Measurements from ENCODE around the gene SYTL3.
"Not testable (repeated sequence)": the region's sequence is repeated elsewhere in the genome, so short reads cannot be mapped to it uniquely, and the experiment has no call there.

The SYTL3 gene

DNA sequence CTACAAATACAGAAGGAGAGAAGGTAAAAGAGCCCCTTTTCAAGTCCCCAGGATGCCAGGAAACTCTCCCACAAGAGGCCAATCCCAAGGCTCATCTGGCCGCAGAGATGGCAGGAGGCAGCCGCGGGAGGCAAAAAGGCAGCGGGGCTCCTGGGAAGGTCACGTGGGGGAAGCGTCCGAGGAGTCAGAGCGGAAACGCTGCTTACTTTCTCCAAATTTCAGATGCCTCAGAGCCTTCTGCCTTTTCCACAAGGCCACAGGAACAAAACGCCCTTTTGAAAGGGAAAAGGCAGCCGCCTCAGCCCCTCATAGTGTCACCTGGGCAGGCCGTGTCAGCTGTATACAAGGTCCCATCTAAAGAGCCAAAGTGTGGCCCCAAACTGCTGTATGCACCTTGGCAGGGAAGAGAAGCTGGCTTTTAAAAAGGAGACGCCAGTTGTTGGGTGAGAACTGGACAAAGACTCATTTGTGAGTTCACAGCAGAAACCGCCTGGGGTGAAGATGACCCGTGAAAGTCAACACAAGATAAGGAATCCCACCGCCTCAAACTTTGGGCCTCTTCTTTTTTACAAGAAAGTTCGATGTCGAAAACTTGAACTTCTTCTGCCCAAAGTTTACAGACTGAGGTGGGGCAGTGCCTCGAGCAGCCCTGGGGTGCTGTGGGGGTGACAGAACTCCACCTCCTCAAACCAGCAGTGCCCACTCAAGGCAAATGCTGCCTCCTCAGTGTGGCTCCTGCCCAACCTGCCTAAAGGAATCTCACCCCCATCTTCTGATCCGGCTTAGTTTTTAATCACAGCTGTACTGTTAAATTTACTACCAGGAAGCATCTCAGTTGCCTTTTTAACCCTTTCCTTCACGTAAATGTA, 124.0 kb downstream of the SYTL3 start:
- no peak for DNase-seq (ENCODE audit: low read depth, low spot score)

DNA sequence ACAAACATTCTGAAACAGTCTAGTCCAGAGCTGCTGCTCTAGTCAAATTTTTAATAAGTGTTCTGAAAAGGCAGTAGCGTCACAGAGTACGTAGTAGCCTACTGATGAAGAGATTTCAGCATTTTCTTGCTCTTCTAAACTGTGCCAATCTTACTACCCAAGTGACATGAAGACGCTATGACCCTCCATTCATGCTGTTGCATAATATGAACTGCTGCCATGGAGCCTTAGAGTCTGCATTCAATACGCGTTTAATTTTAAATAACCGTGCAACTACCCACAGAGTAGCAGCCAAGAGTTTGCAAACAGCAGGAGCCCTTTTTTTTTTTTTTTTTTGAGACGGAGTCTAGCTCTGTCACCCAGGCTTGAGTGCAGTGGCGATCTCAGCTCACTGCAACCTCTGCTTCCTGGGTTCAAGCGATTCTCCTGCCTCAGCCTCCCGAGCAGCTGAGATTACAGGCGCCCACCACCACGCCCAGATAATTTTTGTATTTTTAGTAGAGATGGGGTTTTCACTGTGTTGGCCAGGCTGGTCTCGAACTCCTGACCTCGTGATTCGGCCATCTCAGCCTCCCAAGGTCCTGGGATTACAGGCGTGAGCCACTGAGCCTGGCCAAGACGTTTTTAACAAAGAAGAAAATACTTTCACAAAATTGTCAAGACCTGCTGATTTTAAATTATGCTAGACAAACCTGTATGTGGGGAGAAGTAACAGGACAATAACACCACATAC, 125.0 kb downstream of the SYTL3 start:
- no peak for DNase-seq (ENCODE audit: low read depth, low spot score)

DNA sequence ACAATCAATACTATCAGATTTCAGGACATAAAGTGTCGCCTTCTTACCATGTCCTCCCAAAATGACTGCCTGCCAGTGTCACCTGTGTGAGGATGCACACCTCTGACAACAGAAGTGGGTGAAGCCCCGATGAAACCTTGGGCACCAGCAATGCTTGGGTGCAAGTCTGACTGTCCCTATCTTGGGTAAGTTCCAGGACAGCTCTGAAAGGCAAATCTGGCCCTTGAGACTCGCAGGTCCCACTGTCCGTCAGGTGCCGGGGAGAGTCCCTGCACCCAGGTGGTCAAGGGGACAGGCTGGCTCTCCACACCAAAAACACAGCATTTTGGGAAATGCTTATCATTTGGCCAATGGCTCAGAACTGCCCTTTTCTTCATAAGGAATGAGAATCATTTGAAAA, 126.0 kb downstream of the SYTL3 start:
- DNase-seq (ENCODE audit: low read depth, low spot score): no peak

DNA sequence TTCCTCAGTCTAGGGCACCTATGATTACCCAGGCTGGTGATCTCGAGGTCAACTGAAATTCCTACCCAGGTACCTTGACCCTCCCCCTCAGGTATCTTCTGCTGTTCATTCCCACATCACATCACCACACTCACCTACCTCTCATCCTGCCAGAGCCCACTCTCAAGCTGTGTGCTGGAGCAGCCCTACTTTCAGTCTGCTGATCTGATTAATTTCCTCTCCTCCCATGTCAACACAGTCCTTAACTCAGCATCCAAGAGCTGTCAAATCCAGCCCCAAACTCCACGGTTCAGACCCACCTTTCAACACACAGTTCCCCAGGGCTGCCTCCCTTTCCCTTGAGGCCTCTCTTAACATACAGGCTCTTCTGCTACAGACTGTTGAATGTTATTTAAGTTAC, 126.9 kb downstream of the SYTL3 start:
- DNase-seq (ENCODE audit: low read depth, low spot score): no peak

DNA sequence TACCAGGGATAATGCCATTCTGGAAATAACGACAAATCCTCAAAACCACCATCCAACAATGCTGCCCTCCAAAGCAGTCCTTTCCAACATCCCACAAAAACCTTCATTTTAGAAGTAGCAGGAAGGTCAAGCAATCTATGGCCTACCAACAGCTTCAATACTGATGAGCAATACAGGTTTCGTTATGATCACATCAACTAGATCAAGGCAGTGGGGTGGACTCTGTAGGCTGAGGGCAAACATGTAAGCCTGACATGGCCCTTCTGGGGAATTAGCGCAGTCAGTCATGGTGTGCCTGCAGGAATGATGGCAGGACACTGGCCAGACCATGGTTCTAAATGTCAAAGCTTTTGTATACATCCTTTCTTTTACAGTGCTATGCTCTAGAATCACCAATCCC, 127.7 kb downstream of the SYTL3 start:
- DNase-seq (ENCODE audit: low read depth, low spot score): no peak

DNA sequence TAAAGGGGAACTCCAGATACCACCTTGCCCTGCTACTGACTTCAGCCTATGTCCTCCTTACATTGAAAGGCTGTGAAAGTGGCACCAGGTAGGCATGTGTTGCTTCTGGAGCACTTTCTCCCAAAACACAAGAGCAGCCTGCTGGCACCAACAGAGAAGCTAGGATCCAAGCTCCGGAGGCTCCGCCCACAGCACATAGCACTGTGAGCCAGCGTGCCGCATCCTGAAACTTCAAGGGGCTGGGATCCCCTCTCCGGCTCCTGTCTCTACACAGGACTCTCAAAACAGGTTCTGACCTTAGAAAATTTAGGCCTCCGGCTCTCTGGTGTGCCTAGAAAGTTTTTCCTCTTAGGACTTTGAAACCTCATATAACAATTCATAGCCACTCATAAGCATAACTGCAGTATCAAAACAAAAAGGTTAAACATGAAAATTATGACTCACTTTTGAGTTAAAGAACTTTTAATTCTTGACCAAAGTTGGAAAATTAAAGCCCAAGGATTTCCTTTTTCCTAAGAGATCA, 128.2 kb downstream of the SYTL3 start:
- no peak for DNase-seq (ENCODE audit: low read depth, low spot score)

DNA sequence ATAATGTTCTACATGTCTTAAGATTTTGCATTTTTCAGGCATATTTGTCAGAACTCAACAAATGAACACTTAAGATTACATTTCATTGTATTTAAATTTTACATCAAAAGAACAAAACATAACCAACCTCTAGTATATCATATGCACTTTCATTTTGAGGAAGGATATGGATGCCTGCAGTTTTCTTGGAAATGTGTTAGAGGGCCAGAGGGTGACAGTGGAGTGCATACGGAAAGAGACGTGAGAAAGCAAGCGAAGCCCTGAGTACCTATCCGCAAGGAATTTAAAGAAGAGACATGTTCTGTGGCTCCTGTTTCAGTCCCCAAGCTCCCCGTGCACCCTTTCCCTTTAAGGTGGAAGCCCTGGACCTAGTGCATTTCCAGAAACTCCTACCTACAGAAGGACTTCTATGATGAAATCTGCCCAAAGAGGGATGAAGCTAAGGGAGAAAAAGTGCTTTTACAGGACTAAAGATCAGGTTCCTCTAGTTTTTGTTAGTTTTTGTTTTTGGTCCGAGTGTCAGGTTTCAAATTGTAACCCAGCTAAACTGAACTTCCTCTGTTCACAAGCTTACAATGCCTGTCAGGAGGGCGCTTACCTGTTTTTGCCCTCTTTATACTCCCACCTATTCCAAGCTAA, 130.5 kb downstream of the SYTL3 start:
- DNase-seq (ENCODE audit: low read depth, low spot score): no peak

DNA sequence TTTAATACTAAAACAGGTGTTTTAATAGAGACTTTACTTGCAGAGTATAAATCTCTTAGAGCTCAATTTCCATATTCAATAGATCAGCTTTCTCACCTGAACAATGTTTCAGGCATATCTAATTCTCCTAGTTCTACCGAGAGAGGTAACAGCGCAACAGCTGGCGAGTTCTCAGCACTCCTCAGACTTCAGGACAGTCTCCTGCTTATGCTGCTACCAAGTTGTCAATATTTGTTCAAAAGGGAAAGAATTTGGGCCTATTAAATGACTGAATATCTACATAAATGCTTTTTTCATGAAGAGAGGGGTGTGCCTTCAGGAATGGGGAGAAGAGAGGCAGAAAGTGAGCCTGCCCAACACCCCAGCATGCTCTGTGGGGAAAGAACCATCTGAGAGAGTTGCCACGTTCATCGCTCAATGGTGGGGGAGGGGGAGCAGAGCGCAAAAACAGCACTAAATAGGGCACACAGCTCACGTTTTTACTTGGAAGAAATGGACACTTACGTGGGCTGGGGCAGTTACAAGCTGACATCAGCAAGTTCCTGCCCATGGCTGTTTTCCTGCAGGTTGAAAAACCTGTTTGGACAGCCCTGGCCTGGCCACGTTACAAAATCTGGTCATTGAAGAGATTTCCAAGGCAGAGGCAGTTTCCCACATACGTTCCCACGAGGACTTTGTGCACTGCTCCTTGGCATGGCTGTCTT, 131.3 kb downstream of the SYTL3 start:
- peak; percentile 68 for DNase-seq (ENCODE audit: low read depth, low spot score)

DNA sequence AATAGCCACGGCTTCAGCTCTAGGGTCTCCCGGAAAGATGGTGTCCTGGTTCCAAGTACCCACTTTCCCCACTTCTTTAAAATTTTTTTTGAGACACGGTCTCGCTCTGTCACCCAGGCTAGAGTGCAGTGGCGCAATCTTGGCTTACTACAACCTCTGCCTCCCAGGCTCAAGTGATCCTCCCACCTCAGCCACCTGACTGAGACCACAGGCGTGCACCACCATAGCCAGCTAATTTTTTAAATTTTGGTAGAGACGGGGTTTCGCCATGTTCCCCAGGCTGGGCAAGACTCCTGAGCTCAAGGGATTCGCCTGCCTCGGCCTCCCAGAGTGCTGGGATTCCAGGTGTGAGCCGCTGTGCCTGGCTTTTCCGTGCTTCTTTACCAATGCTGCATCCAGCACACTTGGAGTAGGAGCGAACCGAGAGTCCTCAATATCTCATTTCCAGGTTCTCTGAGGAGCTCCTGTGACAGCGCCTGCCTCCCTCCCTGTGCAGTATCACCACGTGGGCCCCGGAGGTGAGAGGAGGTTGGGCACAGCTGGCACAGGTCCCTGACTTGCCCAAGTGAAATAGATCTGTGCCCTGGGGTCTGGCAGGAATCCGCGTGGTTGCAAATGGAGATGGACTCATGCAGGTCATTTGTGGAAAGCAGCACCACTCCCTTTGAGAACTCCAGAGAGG, 132.0 kb downstream of the SYTL3 start:
- DNase-seq (ENCODE audit: low read depth, low spot score): no peak

DNA sequence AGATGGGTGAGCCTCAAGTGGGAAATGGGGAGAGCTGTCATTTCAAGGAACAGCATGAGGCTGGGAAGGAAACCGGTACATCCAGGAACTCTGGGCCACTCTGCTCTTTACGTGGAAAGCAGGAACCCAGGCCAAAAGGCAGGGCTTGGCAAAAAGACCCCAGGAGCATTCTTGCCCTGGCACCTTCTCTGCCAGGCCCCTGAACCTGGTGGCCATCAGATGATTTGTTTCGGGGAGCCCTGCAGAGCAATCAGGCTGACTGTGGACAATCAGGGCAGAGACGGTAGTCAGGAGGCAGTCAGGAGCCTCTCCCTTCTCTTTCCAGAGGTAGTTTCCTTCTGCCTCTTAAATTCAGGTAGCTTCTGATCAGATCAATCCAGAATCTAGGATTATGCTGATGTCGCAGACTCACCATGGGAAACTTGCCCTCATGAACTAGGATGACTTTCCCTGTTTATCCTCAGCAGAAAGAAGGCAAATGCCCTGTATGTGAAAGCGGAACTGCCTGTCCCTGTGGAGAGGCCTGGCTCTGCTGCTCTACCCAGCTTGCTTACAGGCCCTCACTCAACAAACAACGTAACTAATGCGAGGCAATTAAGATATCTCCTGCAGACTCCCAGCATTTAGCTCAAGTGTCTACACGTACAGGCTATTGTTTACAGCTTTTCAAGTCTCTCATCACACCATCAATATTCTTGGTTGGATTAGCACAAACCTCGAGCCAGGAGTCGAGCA, 132.7 kb downstream of the SYTL3 start:
- no peak for DNase-seq (ENCODE audit: low read depth, low spot score)

DNA sequence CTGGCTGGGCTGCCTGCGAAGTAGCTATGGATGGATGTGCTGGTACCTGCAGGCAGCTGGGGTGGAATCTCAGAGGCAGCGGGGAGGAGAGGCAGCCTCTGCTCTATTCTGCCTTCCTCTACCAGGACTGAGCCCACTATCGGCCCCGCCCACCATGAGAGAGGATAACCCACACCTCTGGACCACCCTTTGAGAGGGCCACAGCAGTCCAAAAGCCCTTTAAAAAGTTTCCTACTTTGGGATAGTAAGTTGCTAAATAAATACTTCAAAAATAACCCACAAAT, 133.3 kb downstream of the SYTL3 start:
- DNase-seq (ENCODE audit: low read depth, low spot score): no peak

DNA sequence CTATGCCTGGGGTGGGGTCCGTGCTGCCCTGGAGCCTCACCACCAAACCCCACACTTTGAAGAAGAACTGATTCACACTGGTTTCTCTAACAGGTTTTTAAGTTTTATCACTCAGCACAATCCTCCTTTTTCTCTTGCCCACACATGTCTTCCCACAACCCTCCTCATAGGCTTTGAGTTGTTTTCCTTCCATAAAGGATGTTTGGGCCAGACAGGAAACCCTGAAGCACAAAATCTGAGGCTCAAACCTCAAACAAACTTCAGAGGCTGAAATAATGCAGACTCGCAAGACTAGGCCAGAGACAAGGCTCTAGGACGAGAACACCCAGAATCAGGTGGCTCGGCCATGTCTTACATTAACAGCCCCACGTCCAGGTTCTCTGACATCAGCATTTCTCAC, 134.0 kb downstream of the SYTL3 start:
- no peak for DNase-seq (ENCODE audit: low read depth, low spot score)

DNA sequence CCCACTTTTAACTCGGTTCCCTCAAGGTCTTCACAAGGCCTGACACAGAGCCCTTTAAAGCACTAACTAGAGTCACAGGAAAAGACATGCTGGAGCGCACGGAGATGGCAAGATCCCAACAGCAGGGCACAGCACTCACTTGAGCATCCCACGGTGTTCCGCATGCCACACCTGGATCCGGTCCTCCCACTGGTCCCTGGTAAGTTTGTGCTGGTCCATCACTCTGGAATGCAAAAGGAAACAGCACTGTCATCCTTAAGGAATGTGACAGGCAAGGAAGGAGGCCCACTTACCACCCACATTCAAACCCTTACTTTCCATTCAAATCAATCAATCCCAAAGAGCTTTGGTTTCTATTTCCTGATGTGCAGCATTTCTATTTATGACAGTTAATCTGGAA, 134.7 kb downstream of the SYTL3 start:
- DNase-seq (ENCODE audit: low read depth, low spot score): no peak

DNA sequence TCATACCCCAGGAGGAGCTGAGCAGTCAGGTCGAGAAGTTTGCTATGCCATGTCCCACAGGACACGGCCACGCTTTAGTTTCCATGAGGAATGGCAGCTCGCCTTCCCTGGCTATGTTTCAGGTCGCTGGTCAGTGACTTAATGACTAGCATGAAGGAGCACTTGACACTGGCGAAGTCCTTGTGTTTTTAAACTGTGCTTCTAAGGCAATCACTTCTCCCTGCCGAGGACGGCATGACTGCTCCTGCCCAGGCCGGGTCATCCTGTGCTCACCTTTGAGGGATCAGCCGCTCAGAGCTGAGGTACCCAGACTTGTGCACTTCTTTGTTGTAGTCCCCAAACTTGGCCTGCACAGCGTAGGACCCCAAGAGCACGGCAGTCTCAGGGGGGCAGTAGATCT, 135.2 kb downstream of the SYTL3 start:
- DNase-seq (ENCODE audit: low read depth, low spot score): no peak

DNA sequence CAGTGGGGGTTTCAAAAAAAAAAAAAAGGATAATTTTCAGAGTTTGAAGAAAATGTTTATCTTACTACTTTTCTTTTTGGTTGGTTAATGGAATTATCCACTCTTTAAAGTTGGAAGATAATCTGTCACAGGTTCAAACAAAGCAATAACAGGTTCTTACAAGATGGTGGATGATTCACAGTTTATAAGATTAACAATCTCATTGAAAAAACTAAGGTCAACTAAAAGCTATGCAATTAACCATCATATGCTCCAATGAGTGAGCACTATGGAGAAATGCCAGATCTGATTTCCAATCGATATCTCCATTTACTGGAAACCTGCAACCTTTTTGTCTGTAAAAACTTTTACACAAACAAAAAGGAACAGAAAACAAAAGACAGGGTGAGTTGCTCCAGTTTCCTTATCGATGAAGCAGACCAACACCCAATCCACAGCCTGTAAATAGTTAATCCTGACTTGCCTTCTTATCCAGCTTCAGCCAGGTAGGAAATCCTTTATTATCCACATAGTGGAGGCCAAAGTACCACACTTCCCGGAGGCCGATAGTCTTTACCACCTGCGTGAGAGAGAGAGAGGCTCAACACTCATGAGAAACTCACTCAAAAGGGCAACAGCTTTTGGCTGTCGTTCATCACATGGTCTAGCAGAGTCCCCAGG, 136.9 kb downstream of the SYTL3 start:
- DNase-seq (ENCODE audit: low read depth, low spot score): no peak

DNA sequence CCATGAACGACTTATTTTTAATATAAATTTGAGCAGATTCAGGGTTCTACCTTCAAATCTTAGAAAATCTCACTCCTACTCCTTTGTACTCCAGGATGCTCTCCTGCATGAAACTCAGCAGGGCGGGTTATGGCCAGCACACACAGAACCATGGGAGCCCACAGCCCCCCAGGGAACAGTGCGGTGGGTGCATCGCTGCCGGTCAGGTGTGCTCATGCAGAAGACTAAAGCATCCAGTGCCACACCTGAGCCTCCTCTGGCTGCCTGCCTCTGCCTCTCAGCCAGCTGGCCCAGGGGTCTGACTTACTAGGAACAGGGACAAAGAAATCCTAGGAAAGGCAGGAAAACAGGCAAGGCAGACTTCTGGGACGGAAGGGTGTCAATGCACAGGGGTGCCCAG, 137.5 kb downstream of the SYTL3 start:
- DNase-seq (ENCODE audit: low read depth, low spot score): no peak

DNA sequence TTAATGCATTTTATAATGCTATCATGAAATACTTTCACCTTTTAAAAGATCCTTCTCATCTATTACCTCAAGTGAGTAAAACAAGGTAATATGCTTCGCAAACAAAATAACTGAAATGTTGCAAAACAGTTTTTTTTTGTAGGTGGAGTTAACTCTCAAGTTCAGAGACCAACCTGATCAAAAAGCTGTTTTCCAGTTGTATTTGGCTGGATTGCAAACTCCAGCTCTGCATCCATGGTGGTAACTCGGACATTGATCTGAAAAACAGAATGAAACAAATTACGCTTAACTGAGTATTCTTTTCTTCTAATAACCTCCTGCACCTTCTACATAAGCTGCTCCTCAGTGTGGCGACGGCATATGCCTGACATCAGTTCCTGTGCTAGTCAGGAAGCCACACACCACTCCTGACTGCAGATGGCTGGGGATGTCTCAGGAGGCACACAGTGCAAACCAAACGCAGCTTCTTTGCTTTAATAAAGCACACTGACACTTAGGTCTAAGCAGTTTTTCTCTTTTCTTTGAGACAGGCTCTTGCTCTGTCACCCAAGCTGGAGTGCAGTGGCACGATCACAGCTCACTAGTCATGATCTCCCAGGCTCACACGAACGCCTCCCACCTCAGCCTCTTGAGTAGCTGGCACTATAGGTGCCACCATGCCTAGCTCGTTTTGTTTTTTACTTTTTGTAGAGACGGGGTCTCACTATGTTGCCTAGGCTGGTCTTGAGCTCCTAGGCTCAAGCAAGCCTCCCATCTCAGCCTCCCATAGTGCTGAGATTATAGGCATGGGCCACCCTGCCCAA, 139.5 kb downstream of the SYTL3 start:
- no peak for DNase-seq (ENCODE audit: low read depth, low spot score)

DNA sequence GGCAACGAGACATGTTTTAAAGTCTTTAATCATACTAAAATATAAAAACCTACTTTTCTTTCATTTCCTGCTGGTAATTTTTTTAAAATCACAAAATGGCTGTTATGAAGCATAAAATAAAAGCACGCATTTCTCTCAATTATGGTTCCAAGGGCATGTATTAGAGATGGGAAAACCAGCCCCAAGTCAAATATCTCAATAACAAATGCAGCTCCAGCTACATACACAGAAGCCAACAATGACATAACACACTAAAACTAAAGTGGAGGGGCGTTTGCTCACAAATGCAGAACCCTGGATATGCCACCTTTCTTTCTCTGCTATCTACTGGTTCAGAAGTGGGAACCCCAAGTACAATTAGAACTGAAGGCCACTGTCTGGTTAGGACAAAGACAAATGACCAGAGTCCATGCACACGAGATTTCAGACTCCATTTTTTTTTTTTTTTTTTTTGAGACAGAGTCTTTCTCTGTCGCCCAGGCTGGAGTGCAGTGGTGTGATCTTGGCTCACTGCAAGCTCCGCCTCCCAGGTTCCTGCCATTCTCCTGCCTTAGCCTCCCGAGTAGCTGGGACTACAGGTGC, 141.5 kb downstream of the SYTL3 start:
- DNase-seq (ENCODE audit: low read depth, low spot score): no peak

DNA sequence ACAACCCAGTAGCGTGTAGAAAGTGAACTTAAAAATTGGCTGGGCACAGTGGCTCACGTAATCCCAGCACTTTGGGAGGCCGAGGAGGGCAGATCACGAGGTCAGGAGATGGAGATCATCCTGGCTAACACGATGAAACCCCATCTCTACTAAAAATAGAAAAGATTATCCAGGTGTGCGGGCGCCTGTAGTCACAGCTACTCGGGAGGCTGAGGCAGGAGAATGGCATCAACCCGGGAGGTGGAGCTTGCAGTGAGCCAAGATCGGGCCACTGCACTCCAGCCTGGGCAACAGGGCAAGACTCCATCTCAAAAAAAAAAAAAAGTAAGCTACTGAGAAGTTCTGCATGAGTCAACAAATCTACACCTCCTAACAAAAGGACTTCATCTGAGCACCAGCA, 142.7 kb downstream of the SYTL3 start:
- DNase-seq (ENCODE audit: low read depth, low spot score): not testable (repeated sequence)

Data from ELF-1 (cell line).